ENCODE results near the gene SUCO. TPM values are rescaled to one million over a fixed set of nuclear protein-coding genes. Genes with fewer than 3 reads are reported as not detected.

The SUCO gene
- total and polyA plus RNA-seq, 2 of the 8 experiments (the other 6 are each of a cell fraction or from before 2014, with no cell fraction given): 8.3 to 35.8 TPM

GRCh38 chr1:172561252-172561651 is 28.3 kb downstream of the SUCO start (continued):
- TF ChIP-seq CTBP2 (IDR thresholded peaks at IDR 0.05; ENCODE audit: borderline replicate concordance, insufficient read depth, insufficient read length, low read length): no peak
- TF ChIP-seq ATF2 (IDR thresholded peaks at IDR 0.05; ENCODE audit: low read length): no peak
- no peak for TF ChIP-seq PHF8 (conservative IDR thresholded peaks at IDR 0.05; ENCODE audit: low read depth, low read length)
- TF ChIP-seq JUND (IDR thresholded peaks at IDR 0.05; ENCODE audit: low read length): no peak
